ENCODE results near the gene SIPA1L3.

SIPA1L3 gene

GRCh38 chr19:38095411-38096308, 188.7 kb downstream of the SIPA1L3 start (continued):
- TF ChIP-seq ZNF580 (tag by site-specific recombination; IDR thresholded peaks at IDR 0.05): 0 out of 2 replicates have a peak, but pooled peaks have one; percentile 27
- TF ChIP-seq ZNF549 (tag by site-specific recombination; IDR thresholded peaks at IDR 0.05): no peak
- 0 out of 2 replicates have a peak, but pooled peaks have one; percentile 7 for TF ChIP-seq YY2 (tag by site-specific recombination; IDR thresholded peaks at IDR 0.05)
- no peak for TF ChIP-seq KLF8 (tag by site-specific recombination; IDR thresholded peaks at IDR 0.05)
- TF ChIP-seq ZNF404 (tag by site-specific recombination; IDR thresholded peaks at IDR 0.05): no peak
- TF ChIP-seq SP7 (tag by site-specific recombination; IDR thresholded peaks at IDR 0.05): 0 out of 2 replicates have a peak, but pooled peaks have one; percentile 16
- TF ChIP-seq ZNF214 (tag by site-specific recombination; IDR thresholded peaks at IDR 0.05; ENCODE audit: borderline replicate concordance): no peak
- no peak for TF ChIP-seq ZNF423 (tag by site-specific recombination; IDR thresholded peaks at IDR 0.05)
- no peak for TF ChIP-seq ZNF341 (tag by site-specific recombination; IDR thresholded peaks at IDR 0.05; ENCODE audit: low read depth)
- TF ChIP-seq ZNF24 (tag by site-specific recombination; IDR thresholded peaks at IDR 0.05): 0 out of 2 replicates have a peak, but pooled peaks have one; percentile 35
- TF ChIP-seq ZNF571 (tag by site-specific recombination; IDR thresholded peaks at IDR 0.05): no peak
- TF ChIP-seq EGR2 (tag by site-specific recombination; IDR thresholded peaks at IDR 0.05; ENCODE audit: low read depth): peak; percentile 44; the same call in 1 of the 2 replicates
- TF ChIP-seq ZNF76 (tag by site-specific recombination; IDR thresholded peaks at IDR 0.05; ENCODE audit: borderline replicate concordance, low read depth): no peak
- TF ChIP-seq ZNF654 (tag by site-specific recombination; IDR thresholded peaks at IDR 0.05; ENCODE audit: low read depth): peak; percentile 58
- no peak for TF ChIP-seq OVOL3 (tag by site-specific recombination; IDR thresholded peaks at IDR 0.05)
- no peak for TF ChIP-seq ZNF747 (tag by site-specific recombination; IDR thresholded peaks at IDR 0.05)
- 0 out of 2 replicates have a peak, but pooled peaks have one; percentile 31 for TF ChIP-seq SCRT1 (tag by site-specific recombination; IDR thresholded peaks at IDR 0.05; ENCODE audit: borderline replicate concordance)
- TF ChIP-seq, protein P1, sequence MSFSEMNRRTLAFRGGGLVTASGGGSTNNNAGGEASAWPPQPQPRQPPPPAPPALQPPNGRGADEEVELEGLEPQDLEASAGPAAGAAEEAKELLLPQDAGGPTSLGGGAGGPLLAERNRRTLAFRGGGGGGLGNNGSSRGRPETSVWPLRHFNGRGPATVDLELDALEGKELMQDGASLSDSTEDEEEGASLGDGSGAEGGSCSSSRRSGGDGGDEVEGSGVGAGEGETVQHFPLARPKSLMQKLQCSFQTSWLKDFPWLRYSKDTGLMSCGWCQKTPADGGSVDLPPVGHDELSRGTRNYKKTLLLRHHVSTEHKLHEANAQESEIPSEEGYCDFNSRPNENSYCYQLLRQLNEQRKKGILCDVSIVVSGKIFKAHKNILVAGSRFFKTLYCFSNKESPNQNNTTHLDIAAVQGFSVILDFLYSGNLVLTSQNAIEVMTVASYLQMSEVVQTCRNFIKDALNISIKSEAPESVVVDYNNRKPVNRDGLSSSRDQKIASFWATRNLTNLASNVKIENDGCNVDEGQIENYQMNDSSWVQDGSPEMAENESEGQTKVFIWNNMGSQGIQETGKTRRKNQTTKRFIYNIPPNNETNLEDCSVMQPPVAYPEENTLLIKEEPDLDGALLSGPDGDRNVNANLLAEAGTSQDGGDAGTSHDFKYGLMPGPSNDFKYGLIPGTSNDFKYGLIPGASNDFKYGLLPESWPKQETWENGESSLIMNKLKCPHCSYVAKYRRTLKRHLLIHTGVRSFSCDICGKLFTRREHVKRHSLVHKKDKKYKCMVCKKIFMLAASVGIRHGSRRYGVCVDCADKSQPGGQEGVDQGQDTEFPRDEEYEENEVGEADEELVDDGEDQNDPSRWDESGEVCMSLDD (tag by site-specific recombination; IDR thresholded peaks at IDR 0.05): no peak
- TF ChIP-seq ZNF221 (tag by site-specific recombination; IDR thresholded peaks at IDR 0.05; ENCODE audit: borderline replicate concordance): no peak
- no peak for TF ChIP-seq ZNF302 (tag by site-specific recombination; IDR thresholded peaks at IDR 0.05; ENCODE audit: low read depth)
- TF ChIP-seq ZNF16 (tag by site-specific recombination; IDR thresholded peaks at IDR 0.05; ENCODE audit: low read depth): no peak
- no peak for TF ChIP-seq ZNF391 (tag by site-specific recombination; IDR thresholded peaks at IDR 0.05; ENCODE audit: borderline replicate concordance, low read depth)
- 0 out of 2 replicates have a peak, but pooled peaks have one; percentile 35 for TF ChIP-seq ZEB2 (tag by site-specific recombination; IDR thresholded peaks at IDR 0.05)
- no peak for TF ChIP-seq OSR2 (tag by site-specific recombination; IDR thresholded peaks at IDR 0.05)
- no peak for TF ChIP-seq ZNF174 (tag by site-specific recombination; IDR thresholded peaks at IDR 0.05)
- peak; percentile 18; the same call in 1 of the 2 replicates for TF ChIP-seq ZNF558 (tag by site-specific recombination; IDR thresholded peaks at IDR 0.05)
- TF ChIP-seq SETDB1 (IDR thresholded peaks at IDR 0.05; ENCODE audit: insufficient read length, low read length): no peak
- TF ChIP-seq GLIS1 (tag by site-specific recombination; IDR thresholded peaks at IDR 0.05): peak; percentile 37
- no peak for TF ChIP-seq ZNF488 (tag by site-specific recombination; IDR thresholded peaks at IDR 0.05)
- no peak for TF ChIP-seq MEIS1 (CRISPR knock-in tag; IDR thresholded peaks at IDR 0.05; ENCODE audit: borderline replicate concordance)
- peak; percentile 96 for TF ChIP-seq ZNF2 (tag by site-specific recombination; IDR thresholded peaks at IDR 0.05)
- 0 out of 2 replicates have a peak, but pooled peaks have one; percentile 37 for TF ChIP-seq REST (tag by site-specific recombination; IDR thresholded peaks at IDR 0.05)
